Body of pancreas (tissue), 4 donors: ENCODE results near the gene IL20. TPM values are rescaled to one million over a fixed set of nuclear protein-coding genes. Genes with fewer than 3 reads are reported as not detected.

Experiments used
- ATAC-seq: fragments of 150-250 bp; one replicate; pipeline ENCODE4 v1.9.1; 2016
- DNase-seq, 4 donors: peaks; one replicate each; pipeline ENCODE4 v3.0.0-alpha.2; 2019
- H3K27ac ChIP-seq, 4 donors: fragments of 200-600 bp; sonication (generic); 1 replicate in 3 of 4; 2 replicates in 1 of 4; pipeline versions ENCODE4 v1.5.1 to v1.6.1; 2016 to 2019; ENCODE audit warnings: mild to moderate bottlenecking in 1 of 4, mixed read lengths in 1 of 4, moderate library complexity in 1 of 4
- H3K27me3 ChIP-seq, 2 donors: fragments of 200-600 bp; sonication (generic); one replicate each; pipeline ENCODE4 v1.6.0; 2016; ENCODE audit warnings: mild to moderate bottlenecking in 1 of 2
- H3K36me3 ChIP-seq, 2 donors: fragments of 200-600 bp; sonication (generic); replicated peaks in 1 of 2; 2 replicates each; pipeline ENCODE4 v1.5.1; 2016; ENCODE audit warnings: low read depth in 2 of 2; ENCODE audit not compliant: insufficient read depth in 1 of 2
- H3K4me1 ChIP-seq: fragments of 200-600 bp; sonication (generic); one replicate; pipeline ENCODE4 v1.6.0; 2016
- H3K4me3 ChIP-seq, 2 donors: fragments of 200-600 bp; sonication (generic); 1 replicate in 1 of 2; 2 replicates in 1 of 2; pipeline ENCODE4 v1.5.1; 2016 to 2019
- H3K9me3 ChIP-seq, 3 donors: fragments of 200-600 bp; sonication (generic); 1 replicate in 2 of 3; 2 replicates in 1 of 3; pipeline ENCODE4 v1.5.1; 2016
- POLR2A ChIP-seq, 3 donors: fragments of 450-650 bp; IDR thresholded peaks; one replicate each; pipeline ENCODE4 v1.6.1; 2016; ENCODE audit warnings: antibody characterized with exemption in 3 of 3, mild to moderate bottlenecking in 2 of 3
- WGBS, 2 donors: methylation state at CpG; one replicate each; pipeline ENCODE4 v1.1.5; 2017; 5-methylcytosine and 5-hydroxymethylcytosine counted together
- intact Hi-C: fragments of 100-400 bp; cut with DNase I; formaldehyde crosslinking; loops from one replicate; pipeline ENCODE4 v1.15.1; 2023
- total RNA-seq, 2 donors: library from RNA; depleted of rRNA; stranded (reverse); fragments of >200 nt; gene quantifications; one replicate each; pipeline ENCODE4 v1.1.0, GENCODE V29; 2016
- TF ChIP-seq, protein P1 (sequence below), 7 experiments: fragments of 450-650 bp in 4 of 7; fragments of 200-600 bp in 3 of 7; sonication (generic) in 3 of 7; IDR thresholded peaks; one replicate each; pipeline ENCODE4 v1.5.1; 2016 to 2019; ENCODE audit warnings: antibody characterized with exemption in 7 of 7

Gene IL20
- total RNA-seq, 2 donors from 2014 or later = not detected

- no peak overlapping the region for H3K4me3 ChIP-seq
- H3K36me3 ChIP-seq = no peaks in the 10 kb centered on the region
- DNase-seq (no peak), ATAC-seq (no peak)
- intact Hi-C loops = no loop called here
- peaks cover 24% of the 10 kb centered on the region for H3K4me1 ChIP-seq
- no peak overlapping the region for H3K27ac ChIP-seq
- H3K27me3 ChIP-seq = no peaks in the 10 kb centered on the region
- TF ChIP-seq POLR2A (IDR thresholded peaks at IDR 0.05) = no peak
- TF ChIP-seq, protein P1, sequence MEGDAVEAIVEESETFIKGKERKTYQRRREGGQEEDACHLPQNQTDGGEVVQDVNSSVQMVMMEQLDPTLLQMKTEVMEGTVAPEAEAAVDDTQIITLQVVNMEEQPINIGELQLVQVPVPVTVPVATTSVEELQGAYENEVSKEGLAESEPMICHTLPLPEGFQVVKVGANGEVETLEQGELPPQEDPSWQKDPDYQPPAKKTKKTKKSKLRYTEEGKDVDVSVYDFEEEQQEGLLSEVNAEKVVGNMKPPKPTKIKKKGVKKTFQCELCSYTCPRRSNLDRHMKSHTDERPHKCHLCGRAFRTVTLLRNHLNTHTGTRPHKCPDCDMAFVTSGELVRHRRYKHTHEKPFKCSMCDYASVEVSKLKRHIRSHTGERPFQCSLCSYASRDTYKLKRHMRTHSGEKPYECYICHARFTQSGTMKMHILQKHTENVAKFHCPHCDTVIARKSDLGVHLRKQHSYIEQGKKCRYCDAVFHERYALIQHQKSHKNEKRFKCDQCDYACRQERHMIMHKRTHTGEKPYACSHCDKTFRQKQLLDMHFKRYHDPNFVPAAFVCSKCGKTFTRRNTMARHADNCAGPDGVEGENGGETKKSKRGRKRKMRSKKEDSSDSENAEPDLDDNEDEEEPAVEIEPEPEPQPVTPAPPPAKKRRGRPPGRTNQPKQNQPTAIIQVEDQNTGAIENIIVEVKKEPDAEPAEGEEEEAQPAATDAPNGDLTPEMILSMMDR (IDR thresholded peaks at IDR 0.05) = no peak
- H3K9me3 ChIP-seq = no peaks in the 10 kb centered on the region
- 69 to 79% methylated on average over 3 of the region's 3 CpGs for WGBS, 2 donors
Observed at GRCh38 chr1:206892351-206892984, 27.0 kb downstream of the IL20 start.

DNA sequence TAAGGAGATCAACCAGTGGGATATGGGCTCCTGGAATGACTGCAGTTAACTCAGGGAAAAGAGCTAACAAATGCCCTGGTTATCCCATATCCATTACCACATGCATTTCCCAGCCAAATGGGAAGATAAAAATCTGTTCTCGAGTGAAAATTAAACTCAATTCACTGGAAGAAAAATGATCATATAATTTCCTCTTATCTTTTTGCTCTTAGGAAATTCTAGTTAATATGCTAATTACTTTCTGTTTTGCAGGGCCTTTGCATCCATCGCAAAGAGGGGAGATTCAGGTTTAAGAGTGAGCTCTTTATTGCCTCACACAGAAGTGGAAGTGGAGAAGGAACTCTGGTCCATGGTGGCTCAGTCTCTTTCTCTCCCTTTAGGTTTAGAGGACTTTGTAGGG lies 28.0 kb downstream of the IL20 start:
- 56 to 59% methylated on average over 2 of the region's 2 CpGs for WGBS, 2 donors

GRCh38 chr1:206895325-206895724 lies 29.9 kb downstream of the IL20 start:
- ATAC-seq = no peak
- no peak overlapping the region for H3K27ac ChIP-seq
- 54 to 59% methylated on average over 3 of the region's 3 CpGs for WGBS, 2 donors
- TF ChIP-seq, protein P1 (IDR thresholded peaks at IDR 0.05) = no peak
- TF ChIP-seq POLR2A (IDR thresholded peaks at IDR 0.05) = no peak
- H3K4me1 ChIP-seq = peaks cover 17% of the 10 kb centered on the region
- H3K36me3 ChIP-seq = no peaks in the 10 kb centered on the region
- H3K27me3 ChIP-seq = no peaks in the 10 kb centered on the region
- intact Hi-C loops = no loop called here
- no peaks in the 10 kb centered on the region for H3K9me3 ChIP-seq
- DNase-seq = no peak
- H3K4me3 ChIP-seq = no peak overlapping the region

More for the DNA sequence above, 28.0 kb downstream of the IL20 start:
- DNase-seq = no peak
- Histone ChIP-seq H3K27ac (no peak overlapping the region), H3K4me3 (no peak overlapping the region), H3K27me3 (no peaks in the 10 kb centered on the region), H3K36me3 (no peaks in the 10 kb centered on the region), H3K4me1 (peaks cover 24% of the 10 kb centered on the region), H3K9me3 (no peaks in the 10 kb centered on the region)
- TF ChIP-seq POLR2A (IDR thresholded peaks at IDR 0.05) = no peak
- TF ChIP-seq, protein P1 (IDR thresholded peaks at IDR 0.05) = no peak
- intact Hi-C loops = no loop called here
- no peak for ATAC-seq

- Histone ChIP-seq H3K27ac (no peak overlapping the region), H3K27me3 (no peaks in the 10 kb centered on the region), H3K4me1 (peaks cover 12% of the 10 kb centered on the region), H3K36me3 (no peaks in the 10 kb centered on the region), H3K9me3 (no peaks in the 10 kb centered on the region), H3K4me3 (no peak overlapping the region)
- no peak for TF ChIP-seq POLR2A (IDR thresholded peaks at IDR 0.05)
- TF ChIP-seq, protein P1 (IDR thresholded peaks at IDR 0.05) = no peak
- WGBS, 2 donors = 42 to 54% methylated on average over 3 of the region's 3 CpGs
- ATAC-seq (peak; percentile 41), DNase-seq (peak in 1 of 4 donors; percentile 13)
- intact Hi-C loops = no loop called here
Observed at GRCh38 chr1:206895837-206896242, 30.4 kb downstream of the IL20 start.

GRCh38 chr1:206896261-206896660 lies 30.8 kb downstream of the IL20 start:
- H3K9me3 ChIP-seq = no peaks in the 10 kb centered on the region
- no peak overlapping the region for H3K4me3 ChIP-seq
- no peaks in the 10 kb centered on the region for H3K27me3 ChIP-seq
- H3K27ac ChIP-seq = no peak overlapping the region
- intact Hi-C loops = no loop called here
- peaks cover 10% of the 10 kb centered on the region for H3K4me1 ChIP-seq
- DNase-seq = no peak
- TF ChIP-seq POLR2A (IDR thresholded peaks at IDR 0.05) = no peak
- TF ChIP-seq, protein P1 (IDR thresholded peaks at IDR 0.05) = no peak
- H3K36me3 ChIP-seq = no peaks in the 10 kb centered on the region
- 77 to 86% methylated on average over 3 of the region's 3 CpGs for WGBS, 2 donors
- ATAC-seq = peak; percentile 8
